ENCODE data around the gene CYSTM1. TPM values are rescaled to one million over a fixed set of nuclear protein-coding genes. Genes with fewer than 3 reads are reported as not detected.
A peak's percentile ranks its signal among the peaks of the same experiment; 100 is the strongest.
"Not testable (repeated sequence)": the region's sequence is repeated elsewhere in the genome, so short reads cannot be mapped to it uniquely, and the experiment has no call there.

The CYSTM1 gene
- total RNA-seq, 2 donors from 2014 or later: 64.9 to 89.5 TPM

GRCh38 chr5:140153905-140154304 is 21.1 kb upstream of the CYSTM1 start:
- no peak overlapping the region for H3K27ac ChIP-seq
- H3K4me1 ChIP-seq (ENCODE audit: control insufficient read depth in 1 of 2, low read depth in 2 of 2): peaks cover 3 to 5% of the 10 kb centered on the region in 2 donors
- no peak for TF ChIP-seq CTCF (IDR thresholded peaks at IDR 0.05)
- H3K9me3 ChIP-seq: no peaks in the 10 kb centered on the region
- no peak for DNase-seq (ENCODE audit: low spot score)
- no peaks in the 10 kb centered on the region for H3K36me3 ChIP-seq
- ATAC-seq (ENCODE audit: insufficient number of reproducible peaks, low FRiP score, low read depth): no peak
- H3K4me3 ChIP-seq: no peak overlapping the region
- H3K27me3 ChIP-seq (replicated peaks; ENCODE audit: insufficient read depth): no peaks in the 10 kb centered on the region

- H3K27me3 ChIP-seq (replicated peaks; ENCODE audit: insufficient read depth); H3K27ac ChIP-seq; H3K4me3 ChIP-seq; DNase-seq (ENCODE audit: low spot score); H3K9me3 ChIP-seq; H3K36me3 ChIP-seq; ATAC-seq (ENCODE audit: insufficient number of reproducible peaks, low FRiP score, low read depth); H3K4me1 ChIP-seq (ENCODE audit: control insufficient read depth in 1 of 2, low read depth in 2 of 2): not testable (repeated sequence)
Observed at GRCh38 chr5:140154710-140155381, 20.1 kb upstream of the CYSTM1 start.

GRCh38 chr5:140157032-140157781 is 17.8 kb upstream of the CYSTM1 start:
- H3K36me3 ChIP-seq: no peaks in the 10 kb centered on the region
- peak; percentile 66 for ATAC-seq (ENCODE audit: insufficient number of reproducible peaks, low FRiP score, low read depth)
- H3K27me3 ChIP-seq (replicated peaks; ENCODE audit: insufficient read depth): no peaks in the 10 kb centered on the region
- peak; percentile 88 for TF ChIP-seq CTCF (IDR thresholded peaks at IDR 0.05)
- no peaks in the 10 kb centered on the region for H3K9me3 ChIP-seq
- DNase-seq (ENCODE audit: low spot score): peak; percentile 64
- peak overlapping the region; percentile 57 for H3K4me3 ChIP-seq
- no peak overlapping the region for H3K27ac ChIP-seq
- H3K4me1 ChIP-seq (ENCODE audit: control insufficient read depth in 1 of 2, low read depth in 2 of 2): peaks cover 3 to 5% of the 10 kb centered on the region in 2 donors

GRCh38 chr5:140159014-140159927 is 15.7 kb upstream of the CYSTM1 start:
- Histone ChIP-seq H3K36me3 (no peaks in the 10 kb centered on the region), H3K4me1 (ENCODE audit: control insufficient read depth in 1 of 2, low read depth in 2 of 2) (peaks cover 3 to 5% of the 10 kb centered on the region in 2 donors), H3K4me3 (no peak overlapping the region), H3K27ac (no peak overlapping the region), H3K9me3 (no peaks in the 10 kb centered on the region), H3K27me3 (replicated peaks; ENCODE audit: insufficient read depth) (no peaks in the 10 kb centered on the region)
- no peak for DNase-seq (ENCODE audit: low spot score)
- no peak for ATAC-seq (ENCODE audit: insufficient number of reproducible peaks, low FRiP score, low read depth)
- TF ChIP-seq CTCF (IDR thresholded peaks at IDR 0.05): no peak

GRCh38 chr5:140162275-140162674 is 12.7 kb upstream of the CYSTM1 start:
- ATAC-seq (ENCODE audit: insufficient number of reproducible peaks, low FRiP score, low read depth) (no peak), DNase-seq (ENCODE audit: low spot score) (no peak)
- TF ChIP-seq CTCF (IDR thresholded peaks at IDR 0.05): no peak
- H3K9me3 ChIP-seq: no peaks in the 10 kb centered on the region
- H3K36me3 ChIP-seq: no peaks in the 10 kb centered on the region
- no peak overlapping the region for H3K4me3 ChIP-seq
- no peaks in the 10 kb centered on the region for H3K27me3 ChIP-seq (replicated peaks; ENCODE audit: insufficient read depth)
- H3K4me1 ChIP-seq (ENCODE audit: control insufficient read depth in 1 of 2, low read depth in 2 of 2): peaks cover 4 to 8% of the 10 kb centered on the region in 2 donors
- no peak overlapping the region for H3K27ac ChIP-seq
